ENCODE results near the gene RTN4R.
"Not testable (repeated sequence)": the region's sequence is repeated elsewhere in the genome, so short reads cannot be mapped to it uniquely, and the experiment has no call there.

RTN4R gene

GRCh38 chr22:20271114-20271994 is 3.2 kb upstream of the RTN4R start:
- no peak for DNase-seq (ENCODE audit: low read depth)

- not testable (repeated sequence) for DNase-seq (ENCODE audit: low read depth)
These were observed 2.3 kb upstream of the RTN4R start for GRCh38 chr22:20270190-20271113.

GRCh38 chr22:20269673-20270072 is 1.6 kb upstream of the RTN4R start:
- DNase-seq (ENCODE audit: low read depth) = not testable (repeated sequence)

- not testable (repeated sequence) for DNase-seq (ENCODE audit: low read depth)
These were observed 1.1 kb upstream of the RTN4R start for GRCh38 chr22:20269201-20269600.

- no peak for DNase-seq (ENCODE audit: low read depth)
These were observed 458 bp downstream of the RTN4R start for GRCh38 chr22:20267441-20268278.

- not testable (repeated sequence) for DNase-seq (ENCODE audit: low read depth)
These were observed 1.3 kb downstream of the RTN4R start for GRCh38 chr22:20266667-20267440.

GRCh38 chr22:20265772-20266666 is 2.1 kb downstream of the RTN4R start:
- DNase-seq (ENCODE audit: low read depth) = not testable (repeated sequence)

GRCh38 chr22:20264614-20265452 is 3.3 kb downstream of the RTN4R start:
- DNase-seq (ENCODE audit: low read depth) = no peak

GRCh38 chr22:20263404-20264281 is 4.5 kb downstream of the RTN4R start:
- DNase-seq (ENCODE audit: low read depth) = not testable (repeated sequence)

- DNase-seq (ENCODE audit: low read depth) = no peak
These were observed 5.5 kb downstream of the RTN4R start for GRCh38 chr22:20262582-20263147.

GRCh38 chr22:20261848-20262581 is 6.1 kb downstream of the RTN4R start:
- DNase-seq (ENCODE audit: low read depth) = no peak

- no peak for DNase-seq (ENCODE audit: low read depth)
These were observed 7.9 kb downstream of the RTN4R start for GRCh38 chr22:20260071-20260765.

- no peak for DNase-seq (ENCODE audit: low read depth)
These were observed 8.8 kb downstream of the RTN4R start for GRCh38 chr22:20259327-20259688.

- DNase-seq (ENCODE audit: low read depth) = no peak
These were observed 9.4 kb downstream of the RTN4R start for GRCh38 chr22:20258584-20259326.

GRCh38 chr22:20258021-20258299 is 10.2 kb downstream of the RTN4R start:
- no peak for DNase-seq (ENCODE audit: low read depth)
